ENCODE results near the gene BPI.

- TF ChIP-seq CTCF (IDR thresholded peaks at IDR 0.05) = no peak
- no peak for TF ChIP-seq POLR2A (IDR thresholded peaks at IDR 0.05)
Observed at GRCh38 chr20:38349856-38350255, 45.9 kb downstream of the BPI start.
